Bone marrow (tissue), 2 donors: ENCODE data around the gene TRIM4.

Source experiments
- DNase-seq, 2 donors: peaks; one replicate each; lab custom pipeline; 2025; lab: John Stamatoyannopoulos, UW

Gene TRIM4

DNA sequence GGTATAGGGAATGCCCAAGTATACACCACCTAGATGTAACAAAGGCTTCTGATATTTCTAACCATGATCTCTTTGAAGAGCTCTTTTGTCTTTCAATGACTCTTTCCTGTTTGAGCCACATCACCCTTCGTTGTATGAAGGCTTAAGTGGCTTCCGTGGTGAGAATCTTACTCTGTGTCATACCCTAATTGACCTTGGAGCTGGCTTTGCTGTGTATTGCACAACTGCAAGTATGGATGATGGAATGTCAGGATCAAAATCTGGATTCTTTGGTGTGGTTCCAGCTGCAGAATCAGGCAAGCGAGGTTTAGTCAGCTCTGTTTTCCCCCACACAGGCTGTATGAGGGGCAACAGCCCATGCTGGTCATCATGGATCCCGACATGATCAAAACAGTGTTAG is 75.5 kb downstream of the TRIM4 start:
- DNase-seq: no peak

- DNase-seq: no peak
These were observed 76.4 kb downstream of the TRIM4 start for GRCh38 chr7:99842926-99843325.
